NB4 (cell line): ENCODE results near the gene SGPL1.

ENCODE experiments used
- DNase-seq: peaks from one replicate; pipeline ENCODE4 v3.0.0; 2010; ENCODE audit warnings: low read depth
- H3K4me3 ChIP-seq: one replicate; pipeline ENCODE4 v1.5.1; 2011; ENCODE audit warnings: mild to moderate bottlenecking, low read depth, low read length, moderate library complexity
- MYC ChIP-seq: IDR thresholded peaks from 2 replicates; pipeline ENCODE4 v1.6.1; 2011; ENCODE audit warnings: low read depth, low read length
- POLR2A ChIP-seq: IDR thresholded peaks from 2 replicates; pipeline ENCODE4 v1.6.1; 2011; ENCODE audit warnings: mild to moderate bottlenecking; ENCODE audit not compliant: insufficient read length; ENCODE audit errors: extremely low read depth
- TF ChIP-seq, protein P1 (sequence below): IDR thresholded peaks from one replicate; pipeline ENCODE4 v1.5.1; 2012; ENCODE audit warnings: low read depth, low read length
- TF ChIP-seq, protein P2 (sequence below): IDR thresholded peaks from 2 replicates; pipeline ENCODE4 v1.6.1; 2011; ENCODE audit warnings: low read depth, low read length

The SGPL1 gene

DNA sequence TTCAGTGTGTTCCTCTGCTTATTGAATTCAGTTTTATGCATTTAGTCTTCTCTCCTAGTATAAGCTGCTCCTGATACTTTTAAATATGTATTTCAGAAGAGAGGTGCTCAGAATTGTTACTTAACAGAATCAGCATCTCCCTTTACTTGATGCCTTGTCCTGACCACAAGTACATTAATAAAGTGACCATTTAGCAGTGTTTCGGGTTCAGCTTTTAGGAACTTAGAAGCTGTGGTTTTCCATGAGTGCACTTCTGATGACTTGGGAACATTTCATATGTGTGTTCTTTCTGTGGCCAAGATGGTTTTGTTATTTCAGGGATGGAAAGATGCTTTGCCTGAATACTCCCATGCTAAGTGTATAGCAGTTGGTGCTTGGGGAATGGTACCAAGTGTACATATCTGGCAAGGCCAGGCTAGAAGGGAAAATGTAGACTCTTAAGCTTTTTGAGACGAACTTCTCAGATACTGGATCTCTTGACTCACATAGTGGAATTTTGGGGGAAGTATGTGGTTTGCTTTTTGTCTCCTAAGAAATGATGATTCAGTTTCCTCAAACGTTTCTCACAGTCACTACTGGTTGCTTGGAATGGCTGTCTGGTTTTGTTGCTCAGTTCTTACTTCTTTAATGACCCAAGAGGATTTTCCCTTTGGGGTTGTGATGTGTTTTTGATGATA is 17.2 kb downstream of the SGPL1 start:
- DNase-seq: peak; percentile 45
- TF ChIP-seq MYC: no peak
- TF ChIP-seq, protein P1, sequence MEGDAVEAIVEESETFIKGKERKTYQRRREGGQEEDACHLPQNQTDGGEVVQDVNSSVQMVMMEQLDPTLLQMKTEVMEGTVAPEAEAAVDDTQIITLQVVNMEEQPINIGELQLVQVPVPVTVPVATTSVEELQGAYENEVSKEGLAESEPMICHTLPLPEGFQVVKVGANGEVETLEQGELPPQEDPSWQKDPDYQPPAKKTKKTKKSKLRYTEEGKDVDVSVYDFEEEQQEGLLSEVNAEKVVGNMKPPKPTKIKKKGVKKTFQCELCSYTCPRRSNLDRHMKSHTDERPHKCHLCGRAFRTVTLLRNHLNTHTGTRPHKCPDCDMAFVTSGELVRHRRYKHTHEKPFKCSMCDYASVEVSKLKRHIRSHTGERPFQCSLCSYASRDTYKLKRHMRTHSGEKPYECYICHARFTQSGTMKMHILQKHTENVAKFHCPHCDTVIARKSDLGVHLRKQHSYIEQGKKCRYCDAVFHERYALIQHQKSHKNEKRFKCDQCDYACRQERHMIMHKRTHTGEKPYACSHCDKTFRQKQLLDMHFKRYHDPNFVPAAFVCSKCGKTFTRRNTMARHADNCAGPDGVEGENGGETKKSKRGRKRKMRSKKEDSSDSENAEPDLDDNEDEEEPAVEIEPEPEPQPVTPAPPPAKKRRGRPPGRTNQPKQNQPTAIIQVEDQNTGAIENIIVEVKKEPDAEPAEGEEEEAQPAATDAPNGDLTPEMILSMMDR: no peak
- TF ChIP-seq, protein P2, sequence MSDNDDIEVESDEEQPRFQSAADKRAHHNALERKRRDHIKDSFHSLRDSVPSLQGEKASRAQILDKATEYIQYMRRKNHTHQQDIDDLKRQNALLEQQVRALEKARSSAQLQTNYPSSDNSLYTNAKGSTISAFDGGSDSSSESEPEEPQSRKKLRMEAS: no peak
- no peak for TF ChIP-seq POLR2A
- H3K4me3 ChIP-seq: no peak overlapping the region

DNA sequence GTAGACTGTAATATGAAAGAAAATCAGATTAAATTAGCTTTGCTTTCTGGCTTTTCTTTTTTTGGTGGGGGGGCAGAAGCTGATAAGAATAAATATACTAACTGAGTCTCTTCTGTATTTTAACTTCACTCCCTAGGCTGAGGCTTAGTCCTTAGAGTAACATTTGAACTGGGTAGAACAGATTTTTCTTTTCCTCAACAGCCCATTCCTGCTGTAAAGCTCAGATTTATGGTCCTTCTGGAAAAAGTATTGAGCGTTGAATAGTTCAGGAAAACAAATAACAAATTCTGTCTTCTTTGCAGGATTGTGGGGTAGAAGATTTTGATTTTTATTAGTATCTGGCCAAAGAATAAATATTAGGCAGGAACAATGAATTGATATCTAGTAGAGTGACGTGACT is 17.9 kb downstream of the SGPL1 start:
- no peak overlapping the region for H3K4me3 ChIP-seq
- TF ChIP-seq, protein P2: no peak
- TF ChIP-seq, protein P1: no peak
- DNase-seq: no peak

DNA sequence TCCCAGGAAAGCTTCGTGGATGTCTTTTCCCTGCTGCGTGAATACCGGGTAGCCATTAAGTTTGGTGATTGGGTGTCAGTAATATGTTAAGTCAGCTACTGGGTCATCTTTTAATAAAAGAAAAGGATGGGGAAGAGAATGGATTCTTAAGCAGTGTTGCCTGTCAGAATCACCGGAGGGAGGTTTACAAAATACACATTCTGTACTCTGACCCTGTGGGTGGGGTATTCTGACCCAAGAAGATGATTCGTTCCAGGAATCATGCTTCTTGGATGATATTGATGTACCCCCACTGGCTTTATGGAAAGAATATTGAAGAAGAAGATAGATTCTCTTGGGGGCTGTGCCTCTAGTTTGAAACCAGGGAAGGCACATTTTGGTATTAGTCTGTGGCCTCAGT is 18.3 kb downstream of the SGPL1 start:
- TF ChIP-seq MYC (no peak), POLR2A (no peak)
- TF ChIP-seq, protein P1: no peak
- TF ChIP-seq, protein P2: no peak
- no peak overlapping the region for H3K4me3 ChIP-seq
- no peak for DNase-seq

DNA sequence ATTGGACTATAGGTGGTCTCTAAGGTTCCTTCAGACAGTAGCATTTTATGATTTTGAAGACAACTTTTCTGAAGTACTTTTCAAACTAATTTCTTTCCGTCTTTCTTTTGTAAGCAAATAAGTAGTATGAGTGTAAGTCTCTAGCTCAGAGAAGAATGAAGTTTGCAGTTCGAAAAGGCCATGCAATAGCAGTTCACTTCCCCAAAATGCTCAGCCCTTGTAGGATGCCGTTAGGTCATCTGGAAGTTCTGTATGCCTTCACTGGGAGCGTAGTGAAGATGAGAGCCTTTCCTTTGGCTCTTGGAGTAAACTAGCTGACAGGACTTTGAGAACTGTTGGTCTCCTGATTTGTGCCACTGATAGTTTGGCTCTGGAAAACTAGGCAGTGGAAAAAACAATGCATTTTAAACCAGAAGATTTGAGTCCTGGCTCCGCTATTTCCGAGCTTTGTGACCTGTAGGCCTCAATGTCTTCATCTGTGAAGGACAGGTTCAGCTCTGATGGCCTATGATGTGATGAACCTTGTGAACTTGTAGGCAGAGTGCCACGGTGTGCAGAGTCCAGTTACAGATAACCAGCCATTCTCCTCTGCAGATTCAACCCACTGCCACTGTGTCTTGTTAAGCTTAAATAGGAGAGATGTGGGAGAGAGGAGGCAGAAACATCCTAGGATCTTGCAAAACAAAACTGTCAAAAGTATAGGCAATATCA is 18.8 kb downstream of the SGPL1 start:
- H3K4me3 ChIP-seq: no peak overlapping the region
- no peak for DNase-seq
- TF ChIP-seq POLR2A (no peak), MYC (no peak)
- TF ChIP-seq, protein P2: no peak
- TF ChIP-seq, protein P1: no peak

DNA sequence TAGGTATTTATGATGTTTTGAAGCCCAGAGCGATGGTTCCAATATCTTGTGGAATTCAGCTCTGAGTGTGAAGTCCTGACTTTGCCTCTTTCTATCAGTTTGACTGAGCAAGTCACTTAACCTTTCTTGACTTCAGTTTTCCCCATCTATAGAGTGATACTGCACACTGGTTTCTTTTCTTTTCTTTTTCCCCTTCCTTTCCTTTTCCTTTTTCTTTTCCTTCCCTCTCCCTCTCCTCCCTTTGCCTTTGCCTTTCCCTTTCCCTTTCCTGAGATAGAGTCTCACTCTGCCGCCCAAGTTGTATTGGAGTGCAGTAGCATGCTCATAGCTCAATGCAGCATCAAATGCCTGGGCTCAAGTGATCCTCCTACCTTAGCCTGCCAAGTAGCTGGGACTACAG is 20.6 kb downstream of the SGPL1 start:
- TF ChIP-seq, protein P2: no peak
- TF ChIP-seq POLR2A (no peak), MYC (no peak)
- TF ChIP-seq, protein P1: no peak
- no peak overlapping the region for H3K4me3 ChIP-seq
- no peak for DNase-seq
